ENCODE measurements around the gene SERINC1.

- peak; percentile 88 for TF ChIP-seq POLR2A (IDR thresholded peaks at IDR 0.05; ENCODE audit: low read depth, low read length)
- TF ChIP-seq TAF1 (IDR thresholded peaks at IDR 0.05; ENCODE audit: borderline replicate concordance, low read depth, low read length): peak; percentile 71; the same call in 1 of the 2 replicates
- peak; percentile 93 for TF ChIP-seq POLR2AphosphoS5 (IDR thresholded peaks at IDR 0.05; ENCODE audit: low read depth, low read length)
Observed at GRCh38 chr6:122471107-122472021, at the start of gene SERINC1.
